Stimulated activated CD8-positive, alpha-beta memory T cell treated with anti-CD3 and anti-CD28 coated beads, Interleukin-7, amount 100 ng/mL, for 1 hour (primary cell): ENCODE results near the gene SP9.

Source experiments
- DNase-seq, 2 donors: peaks; one replicate each; pipeline ENCODE4 v3.0.0-alpha.2; 2020; ENCODE audit warnings: low read depth in 2 of 2

SP9 gene

DNA sequence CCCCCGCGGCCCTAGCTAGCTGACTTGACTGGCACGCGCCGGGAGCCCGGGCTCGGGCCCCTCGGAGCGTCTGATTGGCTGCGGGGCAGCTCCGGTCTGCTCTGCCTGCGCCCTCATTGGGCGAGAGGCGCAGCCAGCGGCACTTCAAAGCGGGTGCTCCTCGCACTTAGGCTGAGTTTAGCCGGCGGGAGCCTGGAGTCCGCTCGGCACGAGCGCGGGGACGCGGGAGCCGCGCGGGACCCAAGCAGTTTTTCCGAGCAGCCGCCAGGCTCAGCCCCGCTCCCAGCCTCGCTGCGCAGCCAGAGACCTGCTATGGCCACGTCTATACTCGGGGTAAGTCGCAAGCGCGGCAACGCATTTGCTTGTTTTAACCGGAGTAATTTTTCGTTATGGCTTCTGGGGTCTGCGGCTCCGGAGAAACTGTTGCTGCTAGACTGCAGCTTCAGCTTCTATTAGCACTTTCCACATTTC is at the start of gene SP9:
Gene SP9, plus strand, starts transcription at position 174 of the 471 bp plus-strand sequence. Its CDS starts 139 bp downstream, at position 313.
- DNase-seq, result no peak

DNA sequence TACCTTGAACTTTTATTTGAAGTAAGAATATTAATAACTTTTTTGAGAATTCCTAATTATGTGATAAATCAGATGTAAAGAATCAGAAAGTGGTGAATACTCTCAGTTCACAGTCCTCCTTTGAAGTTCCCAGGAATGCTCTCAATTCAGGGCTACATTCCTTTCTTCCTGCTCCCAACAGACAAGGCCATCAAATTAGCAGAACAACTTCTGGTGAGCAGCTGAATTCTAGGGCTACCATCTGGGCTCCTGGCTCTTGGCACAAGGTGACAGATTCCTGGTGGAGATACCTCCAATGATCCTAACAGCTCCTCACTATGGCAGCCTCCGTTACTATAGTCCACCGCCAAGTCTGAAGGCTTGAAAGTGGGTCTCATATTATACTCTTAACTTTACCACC is 48.6 kb upstream of the SP9 start:
- no peak for DNase-seq

DNA sequence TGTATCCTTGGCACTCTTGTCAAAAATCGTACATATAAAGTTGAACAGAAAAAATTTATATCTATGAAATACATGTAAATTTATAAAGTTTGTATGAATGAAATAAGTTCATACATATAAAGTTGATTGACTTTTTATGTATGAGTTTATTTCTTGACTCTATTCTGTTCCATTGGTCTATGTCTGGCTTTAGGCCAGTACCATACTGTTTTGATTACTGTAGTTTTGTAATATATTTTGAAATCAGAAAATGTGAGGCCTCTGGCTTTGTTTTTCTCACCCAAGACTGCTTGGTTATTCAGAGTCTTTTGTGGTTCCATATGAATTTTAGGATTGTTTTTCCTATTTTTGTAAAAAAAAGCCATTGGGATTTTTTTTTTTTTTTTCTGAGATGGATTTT is 41.8 kb upstream of the SP9 start:
- no peak for DNase-seq

DNA sequence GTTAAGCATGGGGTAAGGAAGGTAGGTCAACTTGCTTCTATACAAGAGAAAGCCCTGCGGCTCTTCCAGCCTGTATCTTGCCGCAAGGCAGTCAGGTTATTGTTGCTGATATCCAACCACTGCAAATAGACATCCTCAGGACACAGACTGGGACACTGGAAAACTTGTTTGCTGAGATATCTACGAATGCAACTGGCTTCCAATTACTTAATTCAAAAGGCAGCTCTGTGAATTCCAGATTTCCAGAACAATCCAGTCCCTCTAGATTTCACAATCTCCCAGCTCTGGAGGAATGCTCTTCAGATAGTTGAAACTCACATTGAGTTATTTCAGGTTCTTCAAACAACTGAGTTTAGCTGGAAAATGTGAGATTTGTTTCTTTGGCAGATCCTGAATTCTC is 34.6 kb upstream of the SP9 start:
- DNase-seq, result no peak

DNA sequence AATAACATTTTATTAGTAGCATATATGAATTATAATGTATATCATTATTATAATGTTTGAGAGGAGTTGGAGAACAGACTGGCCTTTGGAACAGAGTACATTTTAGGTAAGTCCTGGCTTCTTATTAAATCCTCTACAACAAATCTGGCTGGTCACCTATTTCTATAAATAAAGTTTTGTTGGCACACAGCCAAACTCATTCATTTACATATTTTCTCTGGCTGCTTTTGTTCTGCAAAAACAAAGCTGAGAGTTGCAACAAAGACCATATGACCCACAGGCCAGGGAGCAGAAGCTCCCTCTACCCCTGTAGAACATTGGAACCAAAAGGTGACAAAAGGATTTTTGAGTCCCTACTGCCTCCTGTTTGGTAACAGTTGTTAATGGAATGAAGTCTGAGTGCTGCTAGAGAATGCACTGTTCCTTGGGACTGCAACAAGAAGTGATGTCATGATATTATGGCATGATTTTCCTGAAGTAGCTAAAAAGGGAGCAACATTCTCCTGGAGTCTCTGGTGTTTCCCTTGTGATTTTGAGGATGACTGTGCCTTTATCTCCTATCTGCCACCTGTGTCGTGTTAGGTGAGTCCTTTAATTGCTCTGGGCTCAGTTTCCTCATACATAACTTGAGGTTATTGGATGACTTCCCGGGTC is 22.0 kb upstream of the SP9 start:
- no peak for DNase-seq

DNA sequence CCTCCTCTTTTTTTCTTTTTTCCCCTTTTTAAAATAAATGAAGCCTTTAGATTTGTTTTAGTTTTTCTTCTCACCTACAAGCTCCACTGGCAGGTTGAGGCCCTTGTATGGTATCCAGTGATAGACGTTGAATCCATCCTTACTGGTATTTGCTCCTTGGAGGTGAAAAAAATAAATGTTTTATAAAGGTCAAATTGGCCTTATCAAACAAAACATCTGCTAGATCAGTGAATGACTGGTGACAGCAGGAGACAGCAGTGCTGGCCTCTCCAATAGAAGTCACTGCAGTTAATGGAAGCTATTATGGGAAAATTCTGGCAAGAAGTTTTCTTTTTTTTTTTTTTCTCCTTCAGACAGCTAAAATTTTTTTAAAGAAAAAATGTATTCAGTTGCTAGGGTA is 12.6 kb upstream of the SP9 start:
- DNase-seq, result no peak

DNA sequence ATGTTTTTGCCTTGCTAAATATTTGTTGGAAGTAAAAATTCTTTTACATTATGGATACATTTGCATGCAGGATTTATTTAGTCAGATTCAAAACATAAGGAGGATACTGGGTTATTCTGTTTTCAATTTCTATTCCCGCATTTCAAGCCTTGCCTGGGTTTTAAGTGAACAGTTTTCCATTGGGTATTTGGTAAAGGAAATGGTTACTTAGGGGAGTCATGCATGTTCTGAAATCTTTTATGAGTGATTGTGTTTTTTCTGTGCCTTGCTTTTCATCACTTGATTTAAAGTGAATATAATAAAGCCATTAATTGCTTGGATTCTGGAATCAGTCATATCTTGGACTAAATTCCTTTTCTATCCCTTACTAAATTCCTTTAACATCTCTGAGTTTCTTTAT is 12.0 kb upstream of the SP9 start:
- no peak for DNase-seq

DNA sequence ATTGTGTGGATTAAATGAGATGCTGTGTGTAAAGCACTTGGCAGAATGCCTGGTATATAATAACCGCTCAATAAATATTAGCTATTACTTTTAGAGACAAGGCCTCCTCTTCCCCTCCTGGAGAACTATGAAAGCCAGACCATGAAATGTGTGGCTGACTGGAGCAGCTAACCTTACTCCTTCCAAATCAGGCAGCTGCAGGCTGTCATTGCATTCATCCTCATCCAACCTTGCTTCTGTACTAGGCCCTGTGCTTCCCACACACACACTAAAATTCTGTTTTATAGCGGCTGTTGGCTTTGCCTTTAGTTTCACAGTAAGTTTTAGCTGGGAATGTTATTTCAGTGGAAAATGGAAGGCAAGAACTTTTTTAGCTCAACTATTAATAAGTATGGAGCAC is 10.2 kb upstream of the SP9 start:
- DNase-seq, result no peak

DNA sequence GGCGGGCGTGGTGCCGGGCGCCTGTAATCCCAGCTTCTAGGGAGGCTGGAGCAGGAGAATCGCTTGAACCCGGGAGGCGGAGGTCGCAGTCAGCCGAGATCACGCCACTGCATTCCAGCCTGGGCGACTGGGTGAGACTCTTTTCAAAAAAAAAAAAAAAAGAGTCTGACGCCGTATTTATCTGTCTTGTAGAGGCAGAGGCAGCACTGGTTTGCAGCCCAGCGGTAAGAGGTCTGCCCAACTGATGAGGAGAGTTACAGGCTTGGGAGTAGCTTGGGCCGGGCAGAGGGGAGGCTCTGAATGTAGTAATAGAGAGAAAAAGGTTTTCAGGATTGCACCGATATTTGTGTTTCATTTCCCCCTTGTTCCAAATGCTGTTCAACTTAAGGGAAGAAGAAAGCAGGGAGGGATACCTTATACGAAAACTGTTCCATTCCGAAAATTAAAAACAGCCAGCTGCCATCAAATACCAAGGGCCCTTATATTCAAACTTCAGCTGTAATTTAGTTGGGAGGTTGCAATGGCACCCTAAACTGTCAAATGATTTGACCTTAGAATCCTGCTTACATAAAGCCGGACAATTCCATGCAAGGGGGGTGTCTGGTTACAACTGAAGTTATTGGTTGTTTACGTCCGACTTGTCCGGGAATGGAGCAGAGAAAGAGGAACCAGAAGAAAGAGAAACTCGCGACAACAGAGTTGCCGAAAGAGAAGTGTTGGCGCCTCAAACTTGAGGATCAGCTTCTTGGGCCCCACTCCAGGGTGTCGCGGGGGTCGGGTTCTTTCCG is 9.2 kb upstream of the SP9 start:
- no peak for DNase-seq

DNA sequence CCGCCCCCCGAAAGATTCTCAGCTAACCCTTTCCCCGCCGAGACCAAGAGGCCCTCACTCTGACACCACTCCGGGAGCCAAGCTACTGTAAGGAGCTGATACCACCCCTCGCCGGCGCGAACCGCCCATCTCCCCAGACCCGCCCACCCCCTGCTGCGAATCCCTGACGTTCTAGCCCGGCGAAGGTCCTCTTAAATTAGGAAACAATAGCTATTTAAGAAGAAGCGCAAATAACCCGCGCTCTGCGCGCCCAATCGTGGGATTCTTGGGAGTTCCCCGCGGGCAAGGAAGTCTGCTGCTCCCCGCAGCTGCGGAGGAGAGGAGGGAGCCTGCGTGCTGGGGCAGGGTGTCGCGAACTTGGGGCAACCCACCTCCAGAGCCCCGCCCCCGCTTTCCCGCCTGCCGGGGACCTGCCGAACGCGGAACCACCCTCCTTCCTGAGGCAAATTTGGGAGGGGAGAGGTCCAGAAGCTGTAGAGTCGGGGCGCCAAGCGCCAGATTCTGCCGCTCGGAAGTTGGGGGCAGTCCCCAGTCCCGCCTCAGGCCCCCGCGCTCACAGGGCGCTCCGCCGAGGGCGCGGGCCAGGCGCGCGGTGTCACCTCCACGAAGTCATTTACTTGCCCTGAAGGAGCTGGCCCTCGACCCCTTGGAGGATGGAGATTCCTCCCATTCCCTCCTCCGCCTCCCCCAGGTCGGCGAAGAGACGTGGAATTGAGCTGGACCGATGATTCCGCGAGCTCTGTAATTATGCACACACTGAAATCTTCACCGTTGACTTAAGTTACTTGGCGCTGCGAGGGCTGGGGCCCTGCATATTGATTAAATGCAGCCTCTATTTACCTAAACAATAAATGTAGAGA is 8.4 kb upstream of the SP9 start:
- no peak for DNase-seq

DNA sequence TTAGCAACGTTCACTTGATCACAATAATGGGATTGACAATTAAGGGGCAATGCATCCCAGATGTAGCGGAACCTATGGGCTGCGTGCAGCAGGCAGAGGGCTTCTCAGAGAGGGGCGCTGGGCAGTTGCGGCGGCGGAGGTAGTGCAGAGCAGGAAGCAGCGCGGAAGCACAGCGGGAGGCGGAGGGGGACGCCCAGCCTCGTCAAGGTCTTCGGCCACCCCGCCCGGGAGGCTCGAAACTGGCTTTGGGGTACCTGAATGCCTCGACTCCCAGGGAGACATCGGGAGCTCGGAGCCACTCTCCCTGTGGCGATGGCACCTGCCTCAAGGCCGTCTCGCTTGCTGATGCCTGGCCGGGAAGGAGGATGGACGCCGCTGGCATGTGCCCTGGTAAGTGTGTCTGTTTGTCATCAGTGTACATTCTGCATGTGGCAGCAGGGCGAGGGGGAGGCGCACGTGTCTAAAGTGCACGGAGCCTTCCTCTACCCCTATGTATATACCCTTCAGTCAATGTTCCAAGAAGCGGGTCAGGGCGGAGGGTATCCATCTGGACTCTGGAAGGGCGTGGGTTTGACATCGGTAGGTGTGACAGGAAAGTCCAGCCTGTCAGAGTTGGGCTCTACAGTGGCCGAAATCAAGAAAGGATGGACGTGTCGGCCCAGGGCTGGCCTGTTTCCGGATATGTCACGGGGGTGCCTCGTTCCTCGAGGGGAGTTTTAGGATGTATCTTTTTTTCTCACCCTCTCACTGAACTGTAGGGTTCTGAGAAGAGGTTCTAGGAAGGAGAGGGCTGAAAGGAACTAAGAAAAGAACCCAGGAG is 7.5 kb upstream of the SP9 start:
- no peak for DNase-seq

DNA sequence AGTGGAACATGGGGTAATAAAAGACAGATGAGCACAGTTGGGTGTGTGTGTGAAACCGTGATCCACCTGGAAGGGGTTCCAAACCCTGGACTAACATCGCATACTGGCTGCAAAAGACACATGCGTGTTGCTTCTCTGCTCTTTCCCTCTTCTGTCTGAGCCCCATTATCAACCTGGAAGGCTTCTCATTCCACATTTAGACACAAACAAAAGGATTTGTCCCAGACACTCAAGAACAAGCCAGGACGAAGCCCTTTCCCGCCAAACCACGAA is 7.0 kb upstream of the SP9 start:
- DNase-seq, result no peak

DNA sequence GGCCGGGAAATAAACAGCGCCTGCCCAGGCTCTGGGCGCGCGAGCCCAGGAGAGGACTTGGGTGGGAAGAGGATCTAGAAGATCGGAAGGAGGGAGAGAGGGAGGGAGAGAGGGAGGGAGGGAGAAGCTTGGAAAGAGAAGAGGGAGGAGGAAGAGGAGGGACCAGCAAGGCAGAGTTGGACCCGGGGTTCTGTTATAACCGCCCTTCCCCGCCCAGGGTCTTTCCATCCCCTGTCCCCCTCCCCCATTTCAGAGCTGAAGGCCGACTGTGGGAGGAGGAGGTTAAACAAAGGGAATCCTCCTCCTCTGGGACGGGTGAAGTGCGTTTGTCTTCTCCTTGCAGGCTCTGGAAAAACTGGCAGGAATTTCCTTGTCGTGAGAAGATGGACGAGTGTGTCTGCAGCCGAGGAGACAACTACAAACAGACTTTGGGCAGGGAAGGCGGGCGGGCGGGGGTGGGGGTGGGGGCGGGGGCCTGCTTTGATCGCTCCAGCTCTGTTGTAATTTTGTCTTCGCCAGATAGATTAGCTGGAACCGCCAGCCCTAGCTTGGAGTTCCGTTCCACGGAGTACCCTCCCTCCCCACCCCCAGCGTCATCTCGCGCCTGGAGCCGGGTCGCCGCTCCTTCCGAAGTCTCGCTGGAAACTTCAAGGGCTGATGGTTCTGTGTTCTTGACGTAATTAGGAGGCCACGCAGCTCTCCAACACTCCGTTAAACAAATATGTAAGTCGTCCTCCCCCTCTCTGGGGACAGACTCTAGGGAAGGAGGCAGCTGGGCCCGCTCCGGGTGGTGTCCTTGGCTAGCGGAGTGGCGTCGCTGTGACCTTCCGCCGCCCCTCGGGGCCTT is 6.4 kb upstream of the SP9 start:
- DNase-seq, result no peak

DNA sequence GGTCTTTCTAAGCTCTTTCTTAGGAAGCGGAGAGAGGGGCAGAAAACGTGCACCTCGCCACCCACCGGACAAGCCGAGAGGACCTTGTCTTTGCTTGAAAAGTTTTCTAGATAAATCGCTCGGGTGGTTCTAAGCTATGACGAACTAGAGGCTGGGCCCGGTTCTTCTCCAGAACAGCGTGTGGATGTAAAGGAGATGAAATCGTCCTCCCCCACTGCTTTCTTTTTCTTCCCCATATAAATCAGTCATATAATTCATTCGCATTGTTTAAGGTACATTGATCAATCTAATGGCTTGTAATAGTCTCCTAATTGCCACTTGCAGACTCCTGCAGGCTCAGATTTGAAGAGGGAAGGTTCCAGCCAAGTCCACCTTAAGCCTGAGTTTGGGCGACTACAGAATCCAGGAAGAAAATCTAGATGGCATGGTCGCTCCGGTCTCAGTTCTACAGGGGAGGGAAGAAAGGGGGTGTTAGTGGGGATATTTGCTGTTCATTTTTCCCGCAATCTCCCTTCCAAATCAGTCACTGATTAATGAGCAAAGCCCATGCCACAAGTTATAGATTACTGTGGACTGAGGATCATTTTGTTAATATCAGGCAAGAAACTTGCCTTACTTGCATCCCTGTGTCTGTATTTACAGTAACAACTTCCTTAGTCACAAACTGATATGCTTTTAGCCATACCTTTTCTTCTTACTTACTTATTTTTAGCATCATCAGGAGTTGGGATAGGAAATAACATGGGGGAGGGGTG is 5.6 kb upstream of the SP9 start:
- no peak for DNase-seq

DNA sequence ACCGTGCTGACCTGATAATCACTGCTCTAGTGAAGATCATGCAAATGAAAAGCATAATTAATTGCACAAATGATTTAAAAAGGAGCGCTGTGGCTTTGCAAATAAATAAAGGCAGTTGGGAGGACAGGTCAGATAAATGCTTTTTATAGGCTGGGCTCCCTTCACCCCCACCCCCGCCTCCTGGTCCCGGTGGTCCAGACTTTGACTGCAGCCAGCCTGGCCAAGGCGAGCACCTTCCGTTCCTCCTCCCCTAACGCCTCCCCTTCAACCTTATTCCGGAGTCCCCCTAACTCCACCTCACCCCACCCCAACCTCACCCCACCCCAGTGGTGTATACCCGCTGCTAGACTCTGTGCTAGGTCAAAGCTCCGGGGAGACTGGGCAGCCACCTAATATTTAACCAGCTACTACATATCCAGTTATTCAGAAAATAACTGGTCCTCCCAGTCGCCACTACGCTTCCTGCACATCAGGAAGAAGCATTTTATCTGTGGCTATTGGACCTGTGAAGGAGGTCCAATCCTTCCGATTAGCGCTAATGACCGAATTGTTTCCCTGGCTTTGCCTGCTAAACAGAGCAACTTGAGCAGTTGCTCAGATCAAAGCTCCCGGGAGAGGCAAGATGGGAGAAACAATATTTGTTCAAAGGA is 3.7 kb upstream of the SP9 start:
- no peak for DNase-seq

DNA sequence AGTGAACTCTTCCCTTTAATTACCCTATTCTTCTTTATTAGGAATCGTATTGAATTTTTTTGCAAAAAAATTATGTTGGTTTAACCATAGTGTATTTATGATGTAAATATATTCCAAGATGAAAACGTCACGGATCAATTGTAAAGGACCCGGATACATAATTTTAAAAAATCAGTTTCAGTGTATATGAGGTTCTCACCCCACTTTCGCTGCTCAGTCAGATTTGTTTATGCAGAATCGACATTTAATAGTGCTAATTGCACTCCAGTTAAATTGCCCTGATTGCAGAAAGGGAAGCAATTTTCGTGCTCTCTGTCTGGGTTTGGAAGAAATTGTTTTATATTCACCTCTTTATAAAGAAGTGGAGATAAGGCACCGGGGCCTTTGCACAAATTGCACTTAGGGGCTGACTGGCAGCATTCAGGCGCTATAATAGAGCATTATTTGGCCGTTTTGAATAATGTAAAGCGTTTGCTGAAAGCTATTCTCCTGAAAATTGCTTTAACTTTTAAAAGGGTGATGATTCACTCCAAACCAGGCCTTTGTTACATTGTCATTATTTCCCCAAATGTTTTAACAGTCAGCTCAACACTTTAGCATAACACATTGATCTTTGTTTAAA is 3.0 kb upstream of the SP9 start:
- DNase-seq, result no peak

DNA sequence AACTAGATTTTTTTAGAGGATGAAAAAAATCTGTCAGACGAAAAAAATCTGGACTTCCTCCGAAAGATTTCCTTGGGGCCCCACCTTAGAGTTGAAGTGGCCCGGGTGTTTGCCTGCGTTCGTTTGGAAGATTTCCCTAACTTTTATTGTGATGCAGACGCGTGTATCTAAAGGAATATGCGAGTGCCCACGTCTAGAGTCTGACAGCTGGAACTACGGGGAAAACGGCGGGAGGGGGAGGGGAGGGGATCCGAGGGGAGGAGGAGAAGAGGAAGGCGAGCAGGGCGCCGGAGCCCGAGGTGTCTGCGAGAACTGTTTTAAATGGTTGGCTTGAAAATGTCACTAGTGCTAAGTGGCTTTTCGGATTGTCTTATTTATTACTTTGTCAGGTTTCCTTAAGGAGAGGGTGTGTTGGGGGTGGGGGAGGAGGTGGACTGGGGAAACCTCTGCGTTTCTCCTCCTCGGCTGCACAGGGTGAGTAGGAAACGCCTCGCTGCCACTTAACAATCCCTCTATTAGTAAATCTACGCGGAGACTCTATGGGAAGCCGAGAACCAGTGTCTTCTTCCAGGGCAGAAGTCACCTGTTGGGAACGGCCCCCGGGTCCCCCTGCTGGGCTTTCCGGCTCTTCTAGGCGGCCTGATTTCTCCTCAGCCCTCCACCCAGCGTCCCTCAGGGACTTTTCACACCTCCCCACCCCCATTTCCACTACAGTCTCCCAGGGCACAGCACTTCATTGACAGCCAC is 2.4 kb upstream of the SP9 start:
- DNase-seq, result no peak

DNA sequence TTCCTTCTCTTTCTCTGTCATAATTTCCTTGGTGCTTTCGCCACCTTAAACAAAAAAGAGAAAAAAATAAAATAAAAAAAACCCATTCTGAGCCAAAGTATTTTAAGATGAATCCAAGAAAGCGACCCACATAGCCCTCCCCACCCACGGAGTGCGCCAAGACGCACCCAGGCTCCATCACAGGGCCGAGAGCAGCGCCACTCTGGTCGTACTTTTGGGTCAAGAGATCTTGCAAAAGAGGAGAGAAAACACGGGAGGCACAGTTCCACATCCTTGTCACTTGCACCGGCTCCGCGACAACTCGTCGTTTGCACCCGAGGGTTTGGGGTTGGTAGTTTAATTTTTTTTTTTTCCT is 1.8 kb upstream of the SP9 start:
- DNase-seq, result no peak
